B cell (primary cell): ENCODE results near the gene TRIM43B.
"Not testable (repeated sequence)": the region's sequence is repeated elsewhere in the genome, so short reads cannot be mapped to it uniquely, and the experiment has no call there.

ENCODE experiments used
- CTCF ChIP-seq: fragments of 200-600 bp; IDR thresholded peaks from one replicate; pipeline ENCODE4 v1.8.0; 2022; ENCODE audit warnings: antibody characterized with exemption, mild to moderate bottlenecking
- EZH2 ChIP-seq: IDR thresholded peaks from 2 replicates; pipeline ENCODE4 v1.6.1; 2012; ENCODE audit warnings: borderline replicate concordance, low read depth, mild to moderate bottlenecking, moderate library complexity, low read length; ENCODE audit not compliant: insufficient read depth, poor library complexity, severe bottlenecking

- TF ChIP-seq CTCF, EZH2: not testable (repeated sequence)
Observed at GRCh38 chr2:95435162-95435871, 49.2 kb downstream of the TRIM43B start.
